ENCODE results near the gene HOTAIR.

The HOTAIR gene

DNA sequence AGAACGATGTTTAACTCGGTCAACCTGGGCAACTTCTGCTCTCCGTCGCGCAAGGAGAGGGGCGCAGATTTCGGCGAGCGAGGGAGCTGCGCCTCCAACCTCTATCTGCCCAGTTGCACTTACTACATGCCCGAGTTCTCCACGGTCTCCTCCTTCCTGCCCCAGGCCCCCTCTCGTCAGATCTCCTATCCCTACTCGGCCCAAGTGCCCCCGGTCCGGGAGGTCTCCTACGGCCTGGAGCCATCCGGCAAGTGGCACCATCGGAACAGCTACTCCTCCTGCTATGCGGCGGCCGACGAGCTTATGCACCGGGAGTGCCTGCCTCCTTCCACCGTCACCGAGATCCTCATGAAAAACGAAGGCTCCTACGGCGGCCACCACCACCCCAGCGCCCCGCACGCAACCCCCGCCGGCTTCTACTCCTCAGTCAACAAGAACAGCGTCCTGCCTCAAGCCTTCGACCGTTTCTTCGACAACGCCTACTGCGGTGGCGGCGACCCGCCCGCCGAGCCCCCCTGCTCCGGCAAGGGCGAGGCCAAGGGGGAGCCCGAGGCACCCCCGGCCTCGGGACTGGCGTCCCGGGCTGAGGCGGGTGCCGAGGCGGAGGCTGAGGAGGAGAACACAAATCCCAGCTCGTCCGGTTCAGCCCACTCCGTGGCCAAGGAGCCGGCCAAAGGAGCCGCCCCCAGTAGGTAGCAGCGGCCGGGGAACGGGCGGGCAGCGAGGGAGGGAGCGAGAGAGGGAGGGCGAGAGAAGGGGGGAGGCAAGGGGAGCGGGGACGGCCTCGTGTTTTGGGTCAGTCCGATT, 1.3 kb downstream of the HOTAIR start:
- peak overlapping the region; percentile 63 for H3K4me3 ChIP-seq

DNA sequence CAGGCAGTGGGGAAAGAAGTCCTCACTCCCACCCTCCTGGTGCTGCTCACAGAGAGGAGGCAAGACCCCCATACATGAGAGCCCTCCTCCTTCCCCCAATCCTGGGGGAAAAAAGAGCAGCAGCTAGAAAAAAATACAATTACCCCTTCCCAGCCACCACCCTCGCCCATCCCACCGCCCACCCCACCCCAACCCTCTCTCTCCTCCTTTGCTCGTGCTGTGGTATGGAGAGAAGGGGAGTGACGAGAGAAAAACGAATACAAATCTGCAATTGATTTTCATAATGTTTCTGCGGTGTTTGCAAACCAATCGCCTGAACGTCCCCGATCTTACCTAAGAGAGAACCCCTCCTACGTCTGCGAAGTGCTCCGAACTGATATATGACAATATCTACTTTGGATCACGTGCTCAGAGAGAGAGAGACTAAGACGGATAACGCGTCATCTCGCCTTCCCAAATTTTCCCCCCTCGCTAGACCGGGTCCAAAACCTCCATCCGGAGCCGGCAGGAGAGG, 2.0 kb downstream of the HOTAIR start, which contains the start of gene HOXC11:
TSS of gene HOXC11 (plus strand) at position 405 of the 514 bp plus-strand sequence. CDS start 116 bp downstream, outside the sequence.
- TF ChIP-seq, protein P1, sequence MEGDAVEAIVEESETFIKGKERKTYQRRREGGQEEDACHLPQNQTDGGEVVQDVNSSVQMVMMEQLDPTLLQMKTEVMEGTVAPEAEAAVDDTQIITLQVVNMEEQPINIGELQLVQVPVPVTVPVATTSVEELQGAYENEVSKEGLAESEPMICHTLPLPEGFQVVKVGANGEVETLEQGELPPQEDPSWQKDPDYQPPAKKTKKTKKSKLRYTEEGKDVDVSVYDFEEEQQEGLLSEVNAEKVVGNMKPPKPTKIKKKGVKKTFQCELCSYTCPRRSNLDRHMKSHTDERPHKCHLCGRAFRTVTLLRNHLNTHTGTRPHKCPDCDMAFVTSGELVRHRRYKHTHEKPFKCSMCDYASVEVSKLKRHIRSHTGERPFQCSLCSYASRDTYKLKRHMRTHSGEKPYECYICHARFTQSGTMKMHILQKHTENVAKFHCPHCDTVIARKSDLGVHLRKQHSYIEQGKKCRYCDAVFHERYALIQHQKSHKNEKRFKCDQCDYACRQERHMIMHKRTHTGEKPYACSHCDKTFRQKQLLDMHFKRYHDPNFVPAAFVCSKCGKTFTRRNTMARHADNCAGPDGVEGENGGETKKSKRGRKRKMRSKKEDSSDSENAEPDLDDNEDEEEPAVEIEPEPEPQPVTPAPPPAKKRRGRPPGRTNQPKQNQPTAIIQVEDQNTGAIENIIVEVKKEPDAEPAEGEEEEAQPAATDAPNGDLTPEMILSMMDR (IDR thresholded peaks at IDR 0.05) = no peak
- Histone ChIP-seq H3K27ac (no peak within 1 kb of the TSS), H3K4me3 (peak within 1 kb of the TSS; percentile 63)
- no peak for DNase-seq (ENCODE audit: low spot score)

More for the DNA sequence above, 1.3 kb downstream of the HOTAIR start:
- no peak for DNase-seq (ENCODE audit: low spot score)
- TF ChIP-seq, protein P1 (IDR thresholded peaks at IDR 0.05) = no peak
- no peak overlapping the region for H3K27ac ChIP-seq

DNA sequence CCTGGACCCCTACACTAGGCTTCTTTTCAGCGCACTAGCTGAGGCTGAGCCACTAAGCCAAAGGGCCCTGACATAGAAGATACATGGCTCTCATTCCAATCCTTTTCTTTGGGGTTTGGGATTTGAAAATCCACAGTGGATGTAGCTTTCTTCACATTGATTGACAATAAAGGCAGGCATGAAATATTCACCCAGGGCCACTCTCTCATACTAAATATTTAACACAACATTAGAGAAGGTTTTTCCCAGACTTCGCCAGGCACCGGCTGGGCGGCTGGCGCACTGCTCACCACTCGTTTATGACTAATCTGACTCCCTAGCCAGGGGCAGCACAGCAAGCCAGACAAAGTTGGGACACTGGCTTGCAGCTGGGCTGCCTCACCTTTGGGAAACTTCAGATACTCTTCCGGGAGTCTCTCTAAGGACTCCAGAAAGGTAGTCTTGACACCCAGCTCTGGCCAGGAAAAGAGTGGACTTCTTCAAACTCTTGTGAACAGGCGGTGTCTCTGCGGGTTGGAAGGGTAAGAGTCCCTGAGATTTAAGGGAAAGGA, 2.5 kb downstream of the HOTAIR start:
- no peak overlapping the region for H3K27ac ChIP-seq
- no peak overlapping the region for H3K4me3 ChIP-seq
- no peak for DNase-seq (ENCODE audit: low spot score)
- TF ChIP-seq, protein P1 (IDR thresholded peaks at IDR 0.05) = no peak

DNA sequence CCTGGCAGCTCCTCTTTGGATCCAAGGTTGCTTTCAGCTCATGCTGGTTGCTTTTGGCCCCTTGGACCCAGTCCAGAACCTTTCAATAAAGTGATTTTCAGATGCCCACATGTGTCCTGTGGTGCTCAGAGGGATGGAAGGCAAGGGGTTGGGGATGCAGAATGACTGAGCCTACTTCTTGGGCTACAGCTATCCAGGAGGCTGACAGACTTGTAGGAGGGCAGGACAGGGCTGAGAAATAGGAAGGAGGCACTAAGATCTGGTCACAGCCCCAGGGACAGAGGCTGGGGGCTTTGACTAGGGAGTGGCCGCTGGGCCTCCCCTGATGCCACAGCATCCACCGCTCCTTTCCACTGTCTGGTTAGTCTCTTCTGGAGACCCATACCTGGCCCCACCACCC, 3.1 kb downstream of the HOTAIR start:
- TF ChIP-seq, protein P1 (IDR thresholded peaks at IDR 0.05) = no peak
- Histone ChIP-seq H3K4me3 (no peak overlapping the region), H3K27ac (no peak overlapping the region)
- no peak for DNase-seq (ENCODE audit: low spot score)

DNA sequence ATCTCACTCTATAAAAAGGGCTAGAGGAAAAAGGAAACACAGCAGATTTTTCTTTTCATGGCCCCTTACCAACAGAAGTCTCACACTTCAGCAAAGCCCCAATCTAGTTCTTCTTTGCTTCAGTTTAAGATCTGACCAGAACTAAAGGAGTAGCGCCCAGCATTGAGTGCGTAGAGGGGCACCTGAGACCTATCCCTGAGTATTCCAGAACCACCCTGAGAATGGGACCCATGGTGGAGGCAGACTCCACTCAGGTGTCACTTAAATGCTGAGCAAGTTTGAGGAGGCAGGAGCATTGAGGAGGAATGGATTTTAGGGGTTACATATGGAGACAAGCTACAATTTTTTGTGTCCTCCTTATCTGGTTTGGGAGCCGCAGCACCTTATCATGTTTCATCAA, 3.6 kb downstream of the HOTAIR start:
- TF ChIP-seq, protein P1 (IDR thresholded peaks at IDR 0.05) = no peak
- no peak overlapping the region for H3K27ac ChIP-seq
- DNase-seq (ENCODE audit: low spot score) = no peak
- no peak overlapping the region for H3K4me3 ChIP-seq

DNA sequence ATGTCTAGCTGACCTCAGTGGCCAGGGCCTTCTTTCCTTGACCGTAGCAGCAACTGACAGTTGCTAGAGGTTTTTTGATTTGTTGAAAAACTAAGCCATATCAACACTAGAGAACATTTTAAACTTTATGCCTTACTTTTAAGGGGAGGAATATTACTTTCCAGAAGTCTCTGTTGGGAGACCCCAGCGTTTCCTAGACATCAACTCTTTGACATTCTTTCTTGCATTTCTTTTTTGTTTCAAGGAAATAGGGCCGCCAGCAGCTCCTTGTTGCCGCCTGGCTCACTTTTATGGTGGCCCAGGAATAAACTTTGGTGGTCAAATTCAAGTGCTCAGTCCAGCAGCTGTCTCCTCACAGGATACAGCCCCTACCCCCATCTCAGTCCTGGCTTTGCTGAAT, 4.3 kb downstream of the HOTAIR start:
- no peak overlapping the region for H3K27ac ChIP-seq
- no peak overlapping the region for H3K4me3 ChIP-seq
- TF ChIP-seq, protein P1 (IDR thresholded peaks at IDR 0.05) = no peak
- DNase-seq (ENCODE audit: low spot score) = no peak

All from coronary artery (tissue), 2 donors.